ENCODE results near the gene ANKRD39. TPM values are rescaled to one million over a fixed set of nuclear protein-coding genes. Genes with fewer than 3 reads are reported as not detected.

The ANKRD39 gene
- total and polyA plus RNA-seq, 2 donors from 2014 or later: 10.8 to 19.2 TPM

DNA sequence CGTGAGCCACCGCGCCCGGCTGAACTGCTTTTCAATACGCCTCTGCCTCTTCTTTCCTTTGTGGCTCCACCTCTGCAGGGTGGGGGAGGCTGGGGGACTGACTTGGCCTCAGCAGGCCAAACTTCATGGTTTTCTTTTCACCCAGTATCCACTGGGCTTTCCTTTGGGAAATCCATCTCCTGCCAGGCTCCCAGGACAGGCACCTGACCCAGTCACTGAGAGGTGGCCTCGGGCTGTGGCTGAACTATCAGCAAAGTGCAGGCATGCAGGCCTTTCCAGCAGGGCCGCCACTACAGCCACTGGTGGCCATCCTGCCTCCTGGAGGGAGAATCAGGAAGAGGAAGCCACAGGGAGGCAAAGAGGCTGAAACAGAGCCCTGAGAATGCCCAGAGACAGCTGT lies 45.5 kb upstream of the ANKRD39 start:
- Histone ChIP-seq H3K36me3 (ENCODE audit: control insufficient read depth in 2 of 3, insufficient read depth in 3 of 3, low read length in 3 of 3) (no peaks in the 10 kb centered on the region), H3K9me3 (ENCODE audit: control insufficient read depth in 2 of 3, insufficient read depth in 1 of 3, low read length in 3 of 3) (no peaks in the 10 kb centered on the region), H3K9ac (ENCODE audit: low read length in 3 of 3) (no peak overlapping the region), H3K4me3 (ENCODE audit: low read length in 3 of 3) (no peak overlapping the region), H3K4me1 (ENCODE audit: control insufficient read depth in 2 of 3, insufficient read depth in 2 of 3, low read depth in 1 of 3, low read length in 3 of 3) (peaks cover 0 to 20% (median 4%) of the 10 kb centered on the region in 3 donors), H3K27me3 (ENCODE audit: control insufficient read depth, insufficient read depth, low read length) (no peaks in the 10 kb centered on the region), H3K27ac (ENCODE audit: low read depth in 2 of 2, low read length in 2 of 2) (no peak overlapping the region)
- DNase-seq (no peak), FAIRE-seq (no peak)
- TF ChIP-seq, protein P1, sequence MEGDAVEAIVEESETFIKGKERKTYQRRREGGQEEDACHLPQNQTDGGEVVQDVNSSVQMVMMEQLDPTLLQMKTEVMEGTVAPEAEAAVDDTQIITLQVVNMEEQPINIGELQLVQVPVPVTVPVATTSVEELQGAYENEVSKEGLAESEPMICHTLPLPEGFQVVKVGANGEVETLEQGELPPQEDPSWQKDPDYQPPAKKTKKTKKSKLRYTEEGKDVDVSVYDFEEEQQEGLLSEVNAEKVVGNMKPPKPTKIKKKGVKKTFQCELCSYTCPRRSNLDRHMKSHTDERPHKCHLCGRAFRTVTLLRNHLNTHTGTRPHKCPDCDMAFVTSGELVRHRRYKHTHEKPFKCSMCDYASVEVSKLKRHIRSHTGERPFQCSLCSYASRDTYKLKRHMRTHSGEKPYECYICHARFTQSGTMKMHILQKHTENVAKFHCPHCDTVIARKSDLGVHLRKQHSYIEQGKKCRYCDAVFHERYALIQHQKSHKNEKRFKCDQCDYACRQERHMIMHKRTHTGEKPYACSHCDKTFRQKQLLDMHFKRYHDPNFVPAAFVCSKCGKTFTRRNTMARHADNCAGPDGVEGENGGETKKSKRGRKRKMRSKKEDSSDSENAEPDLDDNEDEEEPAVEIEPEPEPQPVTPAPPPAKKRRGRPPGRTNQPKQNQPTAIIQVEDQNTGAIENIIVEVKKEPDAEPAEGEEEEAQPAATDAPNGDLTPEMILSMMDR (IDR thresholded peaks at IDR 0.05; ENCODE audit: borderline replicate concordance, extremely low read depth, insufficient read depth): no peak
- intact Hi-C loops (cut with DNase I): no loop called here

DNA sequence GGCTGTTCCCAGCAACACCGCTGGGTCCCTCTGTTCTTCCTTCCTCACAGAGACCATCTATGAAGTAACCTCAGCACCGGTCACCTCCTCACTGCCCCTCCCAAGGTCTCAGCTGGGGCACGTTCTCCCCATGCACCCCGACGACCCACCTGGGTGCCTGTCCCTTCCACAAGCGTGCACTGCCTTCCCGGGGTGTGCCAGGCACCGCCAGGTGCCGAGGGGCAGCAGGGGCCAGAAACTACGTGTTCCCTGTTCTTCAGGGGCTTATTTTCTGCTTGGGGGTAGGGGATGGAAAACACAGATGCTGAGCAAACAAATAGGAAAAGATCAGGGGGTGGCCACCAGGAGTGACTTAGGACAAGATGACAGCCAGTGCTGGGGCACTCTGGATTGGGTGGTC lies 42.4 kb upstream of the ANKRD39 start:
- intact Hi-C loops (cut with DNase I): no loop called here
- Histone ChIP-seq H3K9me3 (ENCODE audit: control insufficient read depth in 2 of 3, insufficient read depth in 1 of 3, low read length in 3 of 3) (no peaks in the 10 kb centered on the region), H3K27ac (ENCODE audit: low read depth in 2 of 2, low read length in 2 of 2) (no peak overlapping the region), H3K4me3 (ENCODE audit: low read length in 3 of 3) (no peak overlapping the region), H3K4me1 (ENCODE audit: control insufficient read depth in 2 of 3, insufficient read depth in 2 of 3, low read depth in 1 of 3, low read length in 3 of 3) (peaks cover 0 to 2% (median 0%) of the 10 kb centered on the region in 3 donors), H3K27me3 (ENCODE audit: control insufficient read depth, insufficient read depth, low read length) (no peaks in the 10 kb centered on the region), H3K36me3 (ENCODE audit: control insufficient read depth in 2 of 3, insufficient read depth in 3 of 3, low read length in 3 of 3) (no peaks in the 10 kb centered on the region), H3K9ac (ENCODE audit: low read length in 3 of 3) (no peak overlapping the region)
- TF ChIP-seq, protein P1 (IDR thresholded peaks at IDR 0.05; ENCODE audit: borderline replicate concordance, extremely low read depth, insufficient read depth): no peak
- FAIRE-seq: no peak
- no peak for DNase-seq

DNA sequence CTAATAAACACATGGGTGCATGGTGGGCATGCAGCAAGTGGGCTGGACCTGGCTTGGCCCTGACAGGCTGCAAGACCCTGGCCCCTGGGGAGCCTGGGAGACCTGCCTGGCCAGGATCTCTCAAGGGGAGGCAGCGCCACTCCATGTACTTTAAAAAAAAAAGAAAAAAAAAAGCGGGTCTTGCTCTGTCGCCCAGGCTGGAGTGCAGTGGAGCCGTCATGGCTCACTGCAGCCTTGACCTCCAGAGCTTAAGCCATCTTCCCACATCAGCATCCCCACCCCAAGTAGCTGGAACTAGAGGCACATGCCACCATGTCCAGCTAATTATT lies 41.6 kb upstream of the ANKRD39 start:
- H3K4me1 ChIP-seq (ENCODE audit: control insufficient read depth in 2 of 3, insufficient read depth in 2 of 3, low read depth in 1 of 3, low read length in 3 of 3): peaks cover 0 to 2% (median 0%) of the 10 kb centered on the region in 3 donors
- H3K4me3 ChIP-seq (ENCODE audit: low read length in 3 of 3): no peak overlapping the region
- H3K36me3 ChIP-seq (ENCODE audit: control insufficient read depth in 2 of 3, insufficient read depth in 3 of 3, low read length in 3 of 3): no peaks in the 10 kb centered on the region
- no peaks in the 10 kb centered on the region for H3K27me3 ChIP-seq (ENCODE audit: control insufficient read depth, insufficient read depth, low read length)
- peak in 3 of 5 donors; percentile 57 to 72 (median 65) for DNase-seq
- H3K9ac ChIP-seq (ENCODE audit: low read length in 3 of 3): no peak overlapping the region
- H3K27ac ChIP-seq (ENCODE audit: low read depth in 2 of 2, low read length in 2 of 2): no peak overlapping the region
- intact Hi-C loops (cut with DNase I): no loop called here
- H3K9me3 ChIP-seq (ENCODE audit: control insufficient read depth in 2 of 3, insufficient read depth in 1 of 3, low read length in 3 of 3): no peaks in the 10 kb centered on the region
- no peak for FAIRE-seq
- TF ChIP-seq, protein P1 (IDR thresholded peaks at IDR 0.05; ENCODE audit: borderline replicate concordance, extremely low read depth, insufficient read depth): no peak

Measured in kidney (tissue), 14 donors.